NCI-H446 (cell line): ENCODE data around the gene ARHGAP42.
A peak's percentile ranks its signal among the peaks of the same experiment; 100 is the strongest.

ENCODE experiments used
- DNase-seq, 2 experiments: peaks; one replicate each; lab custom pipeline; 2025; lab: John Stamatoyannopoulos, UW

ARHGAP42 gene

DNA sequence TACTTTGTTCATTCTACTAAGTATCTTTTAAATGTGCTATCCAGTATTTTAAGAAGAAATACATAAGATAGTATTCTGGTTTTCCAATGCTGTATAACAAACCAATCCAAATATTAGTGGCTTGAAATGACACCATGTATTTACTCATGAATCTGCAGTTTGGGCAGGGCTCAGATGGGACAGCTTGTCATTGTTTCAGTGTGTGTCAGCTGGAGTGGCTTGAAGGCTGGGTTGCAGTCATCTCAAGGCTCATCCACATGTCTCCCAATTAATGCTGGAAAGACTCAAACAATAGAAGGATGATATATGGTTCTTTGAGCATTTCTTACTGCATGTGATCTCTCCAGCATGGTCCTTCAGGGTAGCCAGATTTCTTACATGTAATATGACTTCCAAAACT, 146.2 kb downstream of the ARHGAP42 start:
- DNase-seq, result peak in 1 of 2 experiments; percentile 52

- no peak for DNase-seq
These were observed 148.8 kb downstream of the ARHGAP42 start for GRCh38 chr11:100835854-100836253.

DNA sequence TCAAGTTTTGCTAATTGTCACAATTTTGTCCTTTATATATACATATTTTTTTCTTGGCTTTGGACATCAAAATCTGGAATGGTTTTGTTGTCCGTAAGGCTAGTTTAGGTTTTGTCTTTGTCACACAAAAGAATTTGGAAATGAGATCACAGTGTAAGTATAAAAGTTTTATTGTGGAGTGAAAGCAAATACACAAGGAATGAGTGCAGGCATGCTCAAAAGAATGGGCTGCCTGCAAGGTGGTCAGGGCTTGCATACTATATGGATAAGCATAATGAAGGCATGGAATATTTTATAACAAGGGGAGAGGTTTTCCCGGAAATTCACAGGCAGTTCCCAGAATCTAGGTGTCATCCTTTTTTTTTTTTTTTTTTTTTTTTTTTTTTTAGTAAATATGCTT, 150.2 kb downstream of the ARHGAP42 start:
- no peak for DNase-seq

DNA sequence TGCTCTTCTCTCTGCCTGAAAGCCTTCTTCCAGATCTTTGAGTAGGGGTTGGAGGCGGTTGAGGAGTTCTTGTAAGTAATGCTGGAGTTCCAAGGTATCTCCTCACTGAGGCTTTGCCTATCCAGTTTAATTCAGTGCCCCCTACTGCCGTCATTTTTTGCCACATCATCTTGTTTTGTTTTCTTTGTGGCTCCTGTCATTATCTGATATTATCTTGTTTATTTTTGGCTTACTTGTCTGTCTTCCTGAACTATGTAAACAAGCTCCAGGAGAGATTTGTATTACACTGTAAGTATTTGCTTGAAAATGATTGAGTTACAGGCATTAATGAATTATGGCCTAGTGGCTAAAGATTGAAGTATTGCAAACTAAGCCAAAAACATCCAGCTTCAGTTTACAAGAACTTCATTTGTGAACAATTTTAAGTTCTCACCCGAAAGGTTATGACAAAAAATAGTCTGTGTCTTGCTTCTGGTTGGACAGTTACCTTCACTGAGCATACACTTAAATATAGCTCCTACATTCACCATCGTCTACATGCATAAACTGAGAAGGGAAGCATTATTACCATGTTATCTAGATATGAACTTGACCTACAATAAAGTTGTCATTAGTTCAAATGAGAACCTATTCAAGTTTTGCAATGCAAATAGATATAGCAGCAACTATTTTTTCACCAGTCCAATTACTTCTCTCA, 154.8 kb downstream of the ARHGAP42 start:
- DNase-seq, result no peak

DNA sequence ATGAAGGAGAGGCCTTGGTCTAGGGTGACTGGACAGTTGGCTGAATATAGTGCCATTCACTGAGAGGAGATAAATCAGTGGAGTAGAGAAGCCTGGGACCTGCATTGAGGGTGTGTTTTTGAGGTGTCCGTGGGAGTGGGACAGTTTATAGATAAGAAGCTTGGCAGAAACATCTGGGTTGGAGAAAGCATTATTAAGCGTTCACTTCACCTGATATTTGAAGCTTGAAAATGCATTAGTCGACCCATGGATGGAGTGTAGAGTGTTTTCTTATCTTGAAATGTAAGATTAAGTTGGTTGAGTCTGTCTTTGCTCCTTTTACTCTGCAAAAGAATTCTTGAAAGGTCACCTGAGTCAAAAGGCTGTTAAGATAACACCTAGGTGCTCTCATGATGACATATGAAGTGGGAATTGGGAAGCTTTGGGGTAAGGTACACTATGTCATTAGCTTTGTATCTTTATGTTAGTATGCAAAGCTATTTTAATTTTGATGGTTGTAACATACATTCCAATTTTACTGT, 160.7 kb downstream of the ARHGAP42 start:
- no peak for DNase-seq

DNA sequence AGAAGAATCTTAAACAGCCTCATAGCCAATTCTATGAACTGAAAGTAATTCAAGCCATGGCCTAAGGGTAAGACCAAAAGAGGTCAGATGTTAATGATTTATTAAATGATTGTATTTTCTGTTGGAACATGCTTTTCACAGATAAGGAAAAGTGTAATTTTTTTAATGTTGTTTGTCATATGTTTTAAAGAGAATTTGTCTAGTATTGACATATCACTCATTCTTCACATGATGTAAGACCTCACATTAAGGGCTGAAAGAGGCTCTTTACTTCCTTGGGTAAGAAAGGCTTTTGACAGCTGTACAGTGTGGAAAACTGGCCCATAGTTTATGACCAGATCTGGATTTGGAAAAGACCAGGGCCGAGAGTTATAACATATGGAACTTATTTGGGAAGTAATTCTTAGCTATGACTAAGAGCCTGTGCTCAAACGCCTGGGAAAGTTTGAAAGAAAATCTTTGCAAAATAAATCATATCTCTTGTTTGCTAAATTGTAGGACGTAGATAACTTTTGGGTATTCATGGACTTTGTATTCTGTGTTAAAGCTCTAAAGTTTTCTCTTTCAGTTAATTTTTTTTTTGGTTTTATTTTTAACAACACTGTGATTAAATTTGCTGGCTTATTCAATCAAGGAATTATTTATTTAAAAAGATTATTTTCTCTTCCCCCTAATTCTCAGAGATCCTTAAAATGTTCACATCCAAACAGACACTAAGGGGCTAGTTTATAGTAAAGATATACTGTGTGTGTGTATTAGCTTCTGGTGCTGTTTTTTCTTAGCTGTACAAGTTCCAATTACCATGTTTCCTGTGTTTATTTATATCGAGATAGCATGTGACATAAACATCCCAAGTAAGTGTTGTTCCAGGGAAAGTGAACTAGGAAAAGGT, 162.2 kb downstream of the ARHGAP42 start:
- DNase-seq, result peak in 1 of 2 experiments; percentile 50

- no peak for DNase-seq
These were observed 162.8 kb downstream of the ARHGAP42 start for GRCh38 chr11:100849901-100850235.

DNA sequence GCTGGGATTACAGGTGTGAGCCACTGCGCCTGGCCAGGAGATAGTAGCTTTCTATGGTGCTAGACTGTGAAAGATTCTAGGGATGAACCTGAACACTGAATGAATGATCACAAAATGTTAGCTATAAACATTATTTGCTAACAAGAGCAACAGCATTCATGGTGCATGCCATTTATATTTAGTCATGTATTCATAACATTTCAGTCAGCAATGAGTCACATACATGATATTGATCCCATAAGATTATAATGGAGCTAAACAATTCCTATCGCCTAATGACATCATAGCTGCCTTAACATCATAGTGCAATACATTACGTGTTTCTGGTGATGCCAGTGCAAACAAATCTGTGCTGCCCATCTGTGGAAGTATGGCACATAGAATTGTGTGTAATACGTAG, 164.1 kb downstream of the ARHGAP42 start:
- no peak for DNase-seq

DNA sequence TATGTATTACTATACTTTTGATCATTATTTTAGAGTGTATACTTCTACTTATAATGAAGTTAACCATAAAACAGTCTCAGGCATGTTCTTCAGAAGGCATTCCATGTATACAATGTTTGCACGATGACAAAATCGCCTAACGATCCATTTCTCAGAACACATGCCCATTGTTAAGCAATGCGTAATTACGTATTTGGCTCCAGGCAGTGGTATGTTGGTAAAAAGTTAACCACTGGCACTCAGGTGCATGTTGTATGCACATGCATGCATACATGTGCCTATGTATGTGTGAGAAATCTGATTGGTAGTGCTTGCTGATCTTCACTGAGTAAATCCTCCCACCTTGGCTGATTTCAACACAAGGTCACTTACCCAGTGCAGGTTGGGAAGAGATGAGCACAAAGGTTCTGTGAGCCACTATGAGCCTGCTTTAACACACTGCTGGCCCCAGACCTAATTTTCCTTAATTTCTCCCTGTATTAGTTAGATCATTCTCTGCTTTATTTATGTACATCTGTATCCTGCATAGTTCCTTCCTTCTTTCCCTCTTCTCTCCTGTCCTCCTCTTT, 164.6 kb downstream of the ARHGAP42 start:
- DNase-seq, result no peak

DNA sequence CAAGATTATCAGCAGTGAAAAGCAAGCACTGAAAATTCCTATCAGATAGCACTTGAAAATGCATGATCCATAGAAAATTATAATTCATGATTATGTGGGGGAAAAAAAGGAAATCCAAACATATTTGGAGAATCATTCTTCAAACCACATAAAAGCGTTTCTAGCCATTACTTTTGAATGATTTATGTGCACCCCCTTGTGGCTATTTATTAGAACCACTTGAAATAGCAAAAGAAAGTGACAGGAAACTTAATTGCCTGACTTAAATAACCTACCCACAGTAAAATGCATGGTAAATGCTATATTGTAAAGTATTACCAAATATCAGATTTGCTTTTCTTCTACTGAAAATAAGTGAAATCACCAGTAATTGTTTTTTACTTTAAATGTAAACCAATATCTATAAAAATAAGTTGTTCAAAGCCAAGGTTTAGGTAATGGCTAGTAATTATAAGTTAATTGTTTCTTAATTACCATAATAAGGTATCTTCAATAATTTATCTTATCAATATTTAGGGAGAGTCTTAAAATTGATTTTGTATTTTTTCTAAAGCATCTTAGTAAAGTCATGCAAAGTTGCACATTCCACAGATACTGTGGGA, 168.5 kb downstream of the ARHGAP42 start:
- peak; percentile 46 to 74 for DNase-seq

DNA sequence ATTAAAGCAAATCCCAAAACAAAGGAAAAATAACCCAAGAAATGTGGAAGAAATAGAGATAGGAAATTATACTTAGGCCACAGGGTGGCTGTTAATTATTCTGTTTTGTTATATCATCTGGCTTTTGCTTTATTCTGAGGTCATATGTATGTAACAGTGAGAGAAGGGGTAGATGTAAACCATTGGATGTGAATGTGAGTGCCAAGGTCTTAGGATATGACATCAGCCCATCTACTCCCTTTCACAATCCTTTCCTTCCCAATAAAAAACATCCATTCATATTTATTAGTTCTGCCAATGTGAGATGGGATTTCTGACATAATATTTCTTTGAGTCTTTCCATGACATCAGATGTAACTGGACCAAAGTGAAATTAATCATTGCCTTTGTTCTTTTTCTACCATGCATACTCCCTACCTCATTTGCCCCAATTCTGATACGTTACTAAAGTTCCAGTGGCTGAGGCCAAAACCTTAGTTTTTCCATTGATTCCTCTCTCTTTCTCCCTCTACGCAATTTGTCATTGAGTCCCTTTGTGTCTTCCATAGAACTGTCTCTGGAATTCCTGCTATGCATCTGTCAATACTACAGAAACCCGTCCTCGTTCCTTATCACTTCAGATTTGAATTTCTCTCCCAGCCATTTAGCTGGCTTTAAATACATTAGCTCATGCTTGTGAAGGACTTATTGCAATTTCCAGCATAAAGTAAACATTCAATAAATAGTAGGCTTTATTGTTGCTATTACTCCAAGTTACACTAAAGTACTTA, 170.3 kb downstream of the ARHGAP42 start:
- DNase-seq, result no peak

DNA sequence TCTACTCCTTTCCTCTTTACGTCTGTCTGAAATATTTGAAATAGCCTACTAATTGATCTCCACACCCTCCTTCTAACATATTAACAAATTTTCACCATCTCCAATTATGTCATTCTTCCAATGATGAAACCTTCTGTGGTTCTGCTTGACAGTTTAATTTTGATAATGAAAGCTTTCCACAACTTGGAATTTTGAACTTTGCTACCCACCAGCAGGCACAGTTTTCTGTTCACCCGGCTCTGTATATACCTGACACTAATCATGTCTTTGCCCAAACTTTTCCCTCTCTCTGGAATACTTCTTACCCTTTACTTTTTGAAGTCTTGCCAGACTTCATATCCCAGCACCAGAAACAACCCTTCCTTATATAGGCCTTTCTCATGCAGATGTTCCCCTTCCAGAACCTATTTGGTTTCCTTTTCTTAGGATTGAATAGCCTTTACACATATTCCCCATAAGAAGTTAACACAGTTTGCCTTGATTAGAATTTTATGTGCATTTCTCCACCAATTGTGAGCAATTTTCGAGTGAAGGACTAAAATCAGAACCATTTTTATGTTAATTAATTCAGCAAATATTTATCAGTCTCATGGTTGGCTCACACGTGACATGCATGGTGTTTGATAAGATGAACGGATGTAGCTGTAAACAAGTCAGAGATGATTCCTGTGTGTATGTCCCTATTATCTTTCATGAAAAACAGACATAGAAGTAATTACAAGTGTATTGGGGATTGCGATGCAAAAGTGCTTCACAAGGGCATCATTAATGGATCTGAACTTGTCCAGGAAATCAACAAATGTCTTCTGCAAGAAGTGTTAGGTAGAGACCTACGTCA, 173.4 kb downstream of the ARHGAP42 start:
- DNase-seq, result no peak

DNA sequence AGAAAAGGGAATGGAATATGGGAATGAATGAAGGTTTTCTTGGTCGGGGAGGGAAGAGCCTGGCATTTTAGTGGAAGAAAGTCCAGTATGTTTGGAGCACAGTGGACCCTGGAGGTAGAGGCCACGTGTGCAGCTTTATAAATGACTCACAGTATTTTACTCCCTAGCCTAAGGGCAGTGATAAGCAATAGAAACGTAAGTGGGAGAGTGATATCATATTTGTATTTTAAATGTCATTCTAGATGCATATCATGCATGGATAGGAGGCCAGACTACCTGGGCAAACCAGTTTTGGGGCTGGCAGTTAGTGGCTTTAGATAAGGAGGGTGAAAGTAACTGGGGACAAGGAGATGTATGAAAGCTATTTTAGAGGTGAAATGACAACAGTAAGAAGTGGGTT, 174.1 kb downstream of the ARHGAP42 start:
- DNase-seq, result no peak

DNA sequence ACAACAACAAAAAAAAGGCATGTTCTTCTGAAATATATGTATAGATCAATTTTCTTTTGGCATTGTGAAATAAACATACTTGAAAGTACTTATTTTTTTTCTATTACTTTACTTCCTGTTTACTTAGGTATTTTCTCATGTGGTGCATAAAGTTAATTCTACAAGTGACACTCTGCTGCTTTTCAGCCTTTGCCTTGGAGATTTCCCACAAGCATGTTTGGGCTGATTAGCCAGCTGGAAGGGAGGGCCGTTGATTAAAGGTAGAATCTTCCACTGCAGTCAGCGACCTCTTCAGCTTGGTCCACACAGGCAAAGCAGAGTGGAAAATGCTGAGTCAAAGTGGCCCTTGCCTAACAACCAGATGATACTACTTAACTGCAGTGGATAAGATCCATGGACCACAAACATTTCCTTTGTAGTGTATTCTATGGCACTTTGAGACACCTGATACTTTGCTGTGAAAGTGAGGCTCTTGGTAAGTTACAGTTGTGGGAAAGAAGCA, 176.0 kb downstream of the ARHGAP42 start:
- no peak for DNase-seq

DNA sequence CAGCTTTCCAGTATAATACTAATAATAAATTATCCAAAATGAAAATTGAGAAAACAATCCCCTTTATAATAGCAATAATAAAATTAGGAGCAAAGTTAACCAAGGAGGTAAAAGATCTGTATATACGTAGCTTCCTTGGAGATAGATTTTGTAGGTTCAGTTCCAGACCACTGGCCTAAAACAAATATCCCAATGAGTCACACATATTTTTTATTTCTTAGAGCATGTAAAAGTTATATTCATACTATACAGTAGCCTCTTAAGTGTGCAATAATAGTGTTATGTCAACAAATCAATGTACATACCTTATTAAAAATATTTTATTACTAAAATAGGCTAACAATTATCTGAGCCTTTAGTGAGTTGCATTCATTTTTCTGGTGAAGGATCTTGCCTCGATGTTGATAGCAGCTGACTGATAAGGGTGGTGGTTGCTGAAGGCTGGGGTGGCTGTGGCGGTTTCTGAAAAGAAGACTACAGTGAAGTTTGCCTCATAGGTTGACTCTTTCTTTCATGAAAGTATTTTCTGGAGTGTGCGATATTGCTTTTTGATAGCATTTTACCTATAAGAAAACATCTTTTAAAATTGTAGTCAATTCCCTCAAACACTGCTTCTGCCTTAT, 178.5 kb downstream of the ARHGAP42 start:
- DNase-seq, result no peak

- no peak for DNase-seq
These were observed 179.4 kb downstream of the ARHGAP42 start for GRCh38 chr11:100866453-100866852.

DNA sequence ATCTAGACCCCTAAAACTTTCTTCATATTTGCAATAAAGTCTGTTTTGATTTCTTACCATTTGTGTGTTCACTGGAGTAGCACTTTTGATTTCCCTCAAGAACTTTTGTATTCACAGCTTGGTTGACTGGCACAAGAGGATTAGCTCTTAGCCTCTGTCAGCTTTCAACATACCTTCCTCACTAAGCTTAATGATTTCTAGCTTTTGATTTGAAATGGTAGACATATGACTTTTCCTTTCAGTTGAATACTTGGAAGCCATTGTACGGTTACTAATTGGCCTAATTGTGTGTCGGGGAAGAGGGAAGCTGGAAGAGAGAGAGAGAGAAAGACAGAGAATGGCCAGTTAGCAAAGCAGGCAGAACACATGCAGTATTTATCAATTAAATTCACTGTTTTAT, 180.5 kb downstream of the ARHGAP42 start:
- no peak for DNase-seq

DNA sequence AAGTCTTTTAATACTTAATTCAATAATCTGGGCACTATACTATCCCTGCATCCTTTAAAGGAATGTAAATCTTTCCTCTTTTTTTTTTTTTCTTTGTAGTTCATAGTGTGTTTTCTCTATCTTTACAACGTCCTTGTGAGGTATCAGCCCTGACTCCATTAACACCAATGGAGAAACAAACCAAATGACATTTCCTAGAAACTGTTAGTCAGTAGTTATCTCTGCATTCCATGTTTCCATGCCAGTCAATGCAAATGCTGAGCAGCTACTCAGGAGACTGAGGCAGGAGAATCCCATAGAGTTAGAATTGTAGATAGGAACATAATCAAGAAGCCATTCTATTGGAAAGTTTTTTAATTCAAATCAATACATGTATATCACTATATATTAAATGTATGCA, 182.2 kb downstream of the ARHGAP42 start:
- DNase-seq, result no peak

GRCh38 chr11:100870138-100870537, 183.1 kb downstream of the ARHGAP42 start:
- DNase-seq, result no peak
